COLO829 (cell line): ENCODE data around the gene MRTFB.
"Not testable (repeated sequence)": the region's sequence is repeated elsewhere in the genome, so short reads cannot be mapped to it uniquely, and the experiment has no call there.

Experiments
- DNase-seq: peaks from one replicate; pipeline ENCODE4 v3.0.0; 2012; ENCODE audit warnings: low spot score

Gene MRTFB

DNA sequence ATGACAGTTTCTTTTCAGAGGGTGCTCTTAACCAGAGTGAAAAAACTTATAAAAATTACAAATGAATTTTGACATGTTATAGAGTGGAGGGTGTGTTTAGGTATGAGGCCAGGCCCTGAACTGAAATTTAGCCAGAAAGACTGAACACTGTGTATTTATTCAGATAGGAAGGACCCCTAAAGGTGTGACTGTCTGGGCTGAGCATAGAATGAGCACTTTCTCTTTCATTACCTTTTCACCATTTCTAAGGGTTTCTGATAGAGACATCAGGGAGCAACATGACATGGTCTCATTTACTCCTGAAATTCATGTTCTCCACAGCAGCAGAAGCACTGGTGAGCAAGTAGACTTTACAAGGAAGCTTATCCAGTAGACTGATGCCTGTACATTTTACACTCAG, 32.9 kb downstream of the MRTFB start:
- no peak for DNase-seq

DNA sequence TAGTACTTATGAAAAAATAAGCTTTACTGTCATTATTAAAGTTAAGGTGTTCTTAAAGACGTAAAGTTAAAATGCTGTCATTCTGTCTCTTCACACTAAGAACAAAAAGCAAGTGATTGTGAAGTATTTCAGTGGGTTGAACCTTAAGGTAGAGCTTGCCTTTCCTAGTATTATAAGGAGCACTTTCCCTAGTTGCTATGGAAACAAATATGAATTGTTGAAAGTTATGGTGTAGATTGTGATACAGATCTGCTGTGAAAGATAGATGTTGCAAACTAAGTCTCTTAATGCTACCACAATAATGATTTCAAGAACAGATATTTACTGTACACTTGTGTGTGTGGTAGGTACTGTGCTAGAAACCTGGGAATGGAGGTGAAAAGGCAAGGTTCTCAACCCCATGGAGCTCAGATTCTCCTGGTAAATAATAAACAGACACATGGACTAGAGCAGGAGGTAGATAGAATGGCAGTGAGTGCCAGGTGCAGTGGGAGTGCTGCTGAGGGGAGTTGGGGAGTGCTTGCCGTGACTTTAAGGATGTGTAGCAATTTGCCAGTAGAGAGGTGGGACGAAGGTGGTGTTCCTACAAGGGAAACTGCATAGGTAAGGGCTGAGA, 34.7 kb downstream of the MRTFB start:
- DNase-seq: no peak

DNA sequence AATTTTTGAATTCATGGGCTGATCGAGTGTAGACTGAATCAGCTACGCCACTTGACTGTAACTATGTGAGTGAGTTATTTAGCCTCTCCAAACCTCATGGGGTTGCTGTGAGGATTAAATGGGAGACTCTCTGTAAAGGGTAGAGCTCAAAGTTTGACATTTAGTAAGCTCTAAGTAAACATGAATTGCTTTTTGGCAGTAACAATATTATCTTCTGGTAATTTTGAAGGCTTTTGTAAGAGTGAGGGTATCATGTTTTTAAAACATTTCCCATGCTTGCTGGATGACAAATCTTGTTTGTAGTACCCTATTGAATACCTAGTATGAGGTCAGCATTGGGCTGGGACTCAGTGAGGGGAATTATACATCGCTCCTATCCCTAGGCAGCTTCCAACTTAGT, 35.3 kb downstream of the MRTFB start:
- DNase-seq: no peak

DNA sequence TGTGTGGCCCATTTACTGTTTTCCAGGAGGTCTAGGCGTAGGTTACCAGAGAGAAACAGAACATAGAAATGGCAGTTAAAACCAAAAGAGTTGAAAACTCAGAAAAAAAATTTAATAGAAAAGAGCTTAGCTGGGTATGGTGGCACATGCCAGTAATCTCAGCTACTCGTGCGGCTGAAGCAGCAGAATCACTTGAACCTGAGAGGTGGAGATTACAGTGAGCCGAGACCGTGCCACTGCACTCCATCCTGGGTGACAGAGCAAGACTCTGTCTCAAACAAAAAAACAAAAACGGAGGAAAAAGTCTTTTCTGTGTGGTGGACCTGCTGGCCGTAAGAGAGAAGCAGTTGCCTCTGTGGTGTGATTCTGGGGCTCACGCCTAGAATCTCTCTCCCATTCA, 35.8 kb downstream of the MRTFB start:
- DNase-seq: no peak

DNA sequence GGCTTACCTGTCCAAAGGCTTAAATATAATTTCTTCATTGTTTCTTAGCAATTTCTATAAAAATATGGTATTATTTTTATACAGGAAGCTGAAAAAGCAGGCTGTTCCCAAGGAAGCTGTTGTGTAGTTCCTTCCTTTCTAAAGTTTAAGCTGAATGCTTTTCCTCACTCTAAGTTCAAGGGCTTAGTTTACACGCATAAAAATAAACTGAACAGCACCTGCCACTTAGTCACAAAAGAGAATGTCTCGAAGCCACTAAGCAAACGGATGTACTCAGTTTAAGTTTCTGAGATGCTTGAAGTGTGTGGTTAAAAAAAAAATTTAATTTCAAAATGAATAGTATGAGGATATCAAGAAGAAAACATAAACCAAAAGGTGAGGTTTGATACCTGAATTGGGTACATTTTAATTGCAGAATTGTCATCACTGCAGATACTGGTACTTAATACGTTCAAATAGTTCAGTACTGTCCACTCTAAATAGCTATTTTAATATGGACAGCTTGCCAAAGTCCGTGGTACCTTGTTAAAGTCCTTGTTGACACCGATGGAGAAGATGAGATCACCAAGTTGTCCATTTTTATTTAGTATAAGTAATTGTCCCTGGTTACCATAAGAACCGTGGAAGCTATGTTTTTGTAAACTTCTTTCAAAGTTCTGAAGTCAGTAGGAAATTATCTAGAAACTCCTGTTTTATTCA, 38.1 kb downstream of the MRTFB start:
- no peak for DNase-seq

DNA sequence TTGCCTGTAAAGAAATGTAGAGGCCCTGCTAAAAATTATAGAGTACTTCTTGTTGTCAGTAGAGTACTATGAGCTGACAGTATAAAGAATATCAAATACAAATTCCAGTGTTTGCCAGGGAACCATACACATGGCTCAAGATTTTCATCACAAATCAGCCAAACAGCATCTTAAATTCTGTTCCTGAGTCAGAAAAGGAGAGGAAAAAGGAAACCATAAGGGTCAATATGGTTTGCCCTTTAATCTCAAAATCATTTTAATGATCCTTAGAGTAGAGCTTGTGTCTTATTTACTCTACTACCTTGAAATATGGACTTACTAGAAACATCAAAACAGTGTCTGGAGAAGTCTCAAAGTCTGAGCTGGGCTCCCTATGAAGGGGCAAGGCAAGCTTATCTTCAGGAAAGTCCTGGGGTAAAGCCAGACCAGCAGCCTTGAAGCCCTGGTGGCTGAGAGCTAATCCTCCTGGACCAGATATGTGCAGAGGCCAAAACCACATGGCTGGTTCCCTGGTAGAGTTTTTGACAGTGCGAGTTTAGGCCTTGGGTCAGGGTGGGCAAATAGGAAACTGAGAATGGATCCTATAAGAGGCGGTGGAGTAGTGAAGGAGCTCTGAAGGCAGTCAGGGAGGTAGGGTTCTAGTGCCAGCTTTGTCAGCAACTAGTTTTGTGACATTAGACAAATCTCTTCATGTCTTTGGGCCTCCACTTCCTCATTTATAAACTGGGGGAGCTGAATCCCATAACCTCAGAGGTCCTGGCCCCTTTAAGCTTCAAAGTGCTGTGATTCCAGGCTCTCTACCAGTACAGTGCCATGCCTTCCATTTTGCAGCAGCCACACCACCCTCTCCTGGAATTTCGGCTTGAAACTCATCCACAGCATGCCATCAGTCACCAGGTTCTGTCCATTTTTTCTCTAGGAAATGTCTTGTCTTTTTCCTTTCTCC, 38.9 kb downstream of the MRTFB start:
- DNase-seq: no peak

DNA sequence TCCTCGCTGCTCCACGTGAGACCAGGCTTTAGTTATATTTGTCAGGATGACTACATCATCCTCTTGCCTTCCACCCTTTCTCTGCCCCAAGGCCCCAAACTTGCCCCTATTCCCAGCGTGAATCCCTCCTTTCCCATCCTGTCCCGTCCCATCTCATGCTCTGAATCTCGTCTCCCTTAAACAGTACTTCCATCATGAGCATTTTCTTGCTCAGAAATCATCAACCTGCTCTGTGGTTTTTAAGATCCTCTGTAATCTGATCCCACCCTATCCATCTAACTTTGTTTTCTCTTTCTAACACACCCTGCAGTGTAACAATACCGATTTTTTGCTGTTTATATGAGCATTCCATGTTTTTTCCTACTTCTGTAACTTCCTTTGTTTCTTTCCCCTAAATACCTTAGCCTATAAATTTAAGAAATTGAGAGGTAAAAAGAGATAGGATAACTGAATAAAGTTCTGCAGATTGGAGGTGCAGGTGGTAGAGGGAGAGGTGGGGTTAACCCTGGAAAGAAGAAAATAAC, 39.7 kb downstream of the MRTFB start:
- no peak for DNase-seq

DNA sequence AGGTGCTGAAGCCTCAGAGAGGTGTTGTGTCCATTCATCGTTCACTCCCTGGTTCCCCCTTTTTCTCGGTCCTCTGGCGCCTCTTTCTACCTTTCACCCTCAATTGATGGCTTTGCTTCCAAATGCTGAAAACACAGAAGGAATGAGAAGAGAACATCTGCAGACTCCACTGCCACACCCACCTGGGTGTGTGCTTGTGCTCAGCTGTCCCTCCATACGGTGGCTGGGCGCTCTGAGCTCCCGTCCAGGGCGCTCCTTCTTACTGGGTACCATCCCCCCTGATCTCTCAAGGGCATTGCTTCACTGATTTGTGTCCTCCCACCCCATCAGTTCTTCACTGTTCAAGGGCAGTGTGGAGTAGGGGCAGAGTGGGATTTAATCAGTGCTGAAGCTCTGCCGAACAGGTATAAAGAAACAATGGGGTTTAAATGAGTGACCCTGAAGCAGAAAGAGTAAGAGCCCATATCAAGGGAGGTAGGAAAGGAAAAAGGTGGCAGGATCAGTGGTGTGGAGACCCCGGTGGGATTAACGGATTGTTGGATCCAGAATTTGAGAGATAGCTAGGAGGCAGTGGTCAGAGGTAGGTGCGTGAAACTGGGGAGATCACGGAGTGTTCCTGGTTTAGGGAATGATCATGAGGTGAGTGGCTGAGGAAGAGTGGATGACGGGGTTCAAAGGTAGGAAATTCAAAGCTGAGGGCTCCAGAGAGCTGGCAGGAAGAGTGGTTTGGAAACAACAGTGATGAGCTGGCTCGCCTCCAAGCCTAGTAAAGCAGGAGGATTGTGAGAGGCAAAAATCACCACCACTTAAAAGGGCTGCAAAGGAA, 40.8 kb downstream of the MRTFB start:
- DNase-seq: no peak

DNA sequence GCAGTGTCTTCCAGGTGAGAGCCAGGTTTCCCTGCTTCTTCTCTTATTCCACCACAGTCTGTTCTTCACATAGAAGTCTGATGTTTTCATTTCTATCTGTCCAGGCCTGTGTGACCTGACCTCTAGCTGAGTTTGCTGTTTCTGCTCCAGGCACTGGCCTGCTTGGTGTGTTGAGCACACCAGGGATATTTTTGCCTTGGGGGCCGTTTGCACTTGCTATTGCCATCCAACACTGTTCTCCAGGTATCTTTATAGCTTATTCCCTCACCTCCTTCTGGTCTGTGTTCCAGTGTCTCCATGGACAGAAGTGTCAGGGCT, 41.4 kb downstream of the MRTFB start:
- DNase-seq: no peak

DNA sequence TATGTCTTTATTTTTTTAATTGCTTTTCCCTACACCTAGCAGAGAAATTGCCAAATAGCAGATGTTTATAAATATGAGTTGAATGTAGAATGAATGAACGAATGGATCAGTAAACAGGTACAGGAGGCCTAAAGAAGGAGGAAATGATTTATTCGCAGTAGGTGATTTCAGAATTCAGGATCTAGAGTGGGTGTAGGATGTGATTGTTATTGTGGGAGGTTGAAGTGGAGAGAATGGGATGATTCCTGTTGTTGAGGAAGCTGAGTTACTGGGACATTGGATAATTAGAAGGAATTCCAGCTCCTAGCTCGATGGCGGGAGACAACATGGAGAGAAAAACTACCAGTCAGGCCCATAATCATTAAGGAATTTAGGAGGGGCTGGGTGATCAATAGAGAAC, 42.2 kb downstream of the MRTFB start:
- no peak for DNase-seq

DNA sequence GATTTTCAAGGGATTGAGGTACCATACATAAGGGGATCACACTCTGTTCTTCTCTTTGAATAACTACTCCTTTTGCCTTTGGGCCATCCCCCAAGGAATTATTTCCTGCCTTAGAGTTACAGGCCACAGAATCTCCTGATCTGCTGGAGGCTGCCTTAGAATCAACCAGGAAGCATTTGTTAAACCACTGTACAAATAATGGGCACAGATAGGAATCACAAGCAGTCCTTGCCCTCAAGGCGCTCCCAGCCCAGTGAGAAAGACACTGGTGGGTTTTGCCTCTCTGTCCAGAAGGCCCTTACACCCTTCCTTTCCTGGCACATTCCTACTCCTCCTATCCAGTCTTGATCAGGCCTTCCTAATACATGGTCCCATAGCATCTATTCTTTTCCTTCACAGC, 45.9 kb downstream of the MRTFB start:
- no peak for DNase-seq

DNA sequence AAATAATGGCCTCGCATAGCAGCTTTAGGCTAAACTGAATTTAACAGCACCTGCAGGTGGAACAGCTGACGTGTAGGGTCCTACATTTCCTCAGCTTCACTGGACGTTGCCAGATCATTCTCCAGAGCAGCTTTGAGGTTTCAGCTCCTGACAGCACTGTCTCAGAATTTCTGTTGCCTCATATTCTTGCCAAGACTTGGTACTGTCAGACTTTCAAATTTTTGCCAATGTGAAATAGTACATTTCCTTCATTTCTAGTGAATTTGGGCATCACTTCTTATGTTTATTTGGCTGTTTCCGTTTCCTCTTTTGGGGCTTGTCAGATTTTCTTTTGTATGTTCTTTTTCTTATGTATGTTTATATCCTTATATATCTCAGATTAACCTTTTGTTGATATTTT, 48.7 kb downstream of the MRTFB start:
- no peak for DNase-seq

DNA sequence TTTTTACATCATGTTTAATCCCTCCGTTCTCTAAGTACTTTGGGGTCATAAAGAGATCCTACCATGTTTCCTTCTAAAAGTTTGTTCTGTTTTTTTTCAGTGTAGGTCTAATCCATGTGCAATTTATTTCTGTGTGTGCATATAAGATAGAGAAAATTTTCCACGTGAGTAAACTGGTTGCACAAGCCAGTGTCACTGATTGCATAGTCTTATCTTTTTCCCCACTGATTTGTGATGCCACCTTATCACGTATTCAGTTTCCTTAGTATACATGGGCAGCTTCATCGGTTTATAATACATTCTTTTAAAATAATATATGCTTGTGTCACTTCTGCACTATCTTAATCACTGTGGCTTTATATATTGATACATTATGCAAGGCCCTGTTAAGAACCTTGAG, 49.2 kb downstream of the MRTFB start:
- no peak for DNase-seq

DNA sequence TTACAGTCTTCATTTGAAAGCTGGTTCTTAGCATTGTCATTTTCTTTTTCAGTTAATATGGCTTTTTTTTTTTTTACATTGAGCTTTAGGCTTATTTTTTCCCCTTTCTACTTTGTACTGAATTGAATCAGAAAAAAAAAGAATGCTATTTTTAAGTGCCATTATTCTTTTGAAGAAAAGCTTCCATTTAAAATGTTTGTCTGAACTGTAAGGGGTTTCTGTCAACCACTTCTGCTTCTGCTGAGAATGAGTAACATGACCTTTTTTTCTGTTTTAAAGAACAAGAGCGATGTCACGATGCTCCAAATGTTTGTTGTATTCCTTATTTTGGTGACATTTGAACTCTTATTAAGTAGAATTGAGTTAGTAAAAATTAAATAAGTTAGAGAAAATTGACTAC, 50.0 kb downstream of the MRTFB start:
- DNase-seq: no peak

DNA sequence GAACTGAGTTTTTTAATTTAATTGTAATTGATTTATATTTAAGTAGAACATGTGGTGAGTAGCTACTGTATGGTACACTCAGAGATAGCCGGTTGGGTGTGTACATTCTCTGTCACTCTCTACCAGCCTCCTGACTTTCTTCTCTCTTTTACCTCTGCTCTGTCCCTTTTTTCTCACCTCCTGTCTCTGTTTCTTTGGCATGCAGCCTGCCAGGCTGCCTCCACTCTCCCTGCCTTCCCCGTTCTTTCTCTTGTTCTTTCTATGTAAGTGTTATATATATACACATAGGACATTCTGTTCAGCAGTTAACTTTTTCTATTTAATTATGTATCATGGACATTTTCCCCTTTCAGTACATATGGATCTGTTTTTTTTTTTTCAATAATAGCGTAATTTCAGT, 50.8 kb downstream of the MRTFB start:
- DNase-seq: no peak

DNA sequence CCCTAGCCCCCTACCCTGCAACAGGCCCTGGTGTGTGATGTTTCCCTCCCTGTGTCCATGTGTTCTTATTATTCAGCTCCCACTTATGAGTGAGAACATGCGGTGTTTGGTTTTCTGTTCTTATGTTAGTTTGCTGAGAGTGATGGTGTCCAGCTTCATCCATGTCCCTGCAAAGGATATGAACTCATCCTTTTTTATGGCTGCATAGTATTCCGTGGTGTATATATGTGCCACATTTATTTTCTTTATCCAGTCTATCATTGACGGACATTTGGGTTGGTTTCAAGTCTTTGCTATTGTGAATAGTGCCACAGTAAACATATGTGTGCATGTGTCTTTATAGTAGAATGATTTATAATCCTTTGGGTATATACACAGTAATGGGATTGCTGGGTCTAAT, 51.3 kb downstream of the MRTFB start:
- not testable (repeated sequence) for DNase-seq

DNA sequence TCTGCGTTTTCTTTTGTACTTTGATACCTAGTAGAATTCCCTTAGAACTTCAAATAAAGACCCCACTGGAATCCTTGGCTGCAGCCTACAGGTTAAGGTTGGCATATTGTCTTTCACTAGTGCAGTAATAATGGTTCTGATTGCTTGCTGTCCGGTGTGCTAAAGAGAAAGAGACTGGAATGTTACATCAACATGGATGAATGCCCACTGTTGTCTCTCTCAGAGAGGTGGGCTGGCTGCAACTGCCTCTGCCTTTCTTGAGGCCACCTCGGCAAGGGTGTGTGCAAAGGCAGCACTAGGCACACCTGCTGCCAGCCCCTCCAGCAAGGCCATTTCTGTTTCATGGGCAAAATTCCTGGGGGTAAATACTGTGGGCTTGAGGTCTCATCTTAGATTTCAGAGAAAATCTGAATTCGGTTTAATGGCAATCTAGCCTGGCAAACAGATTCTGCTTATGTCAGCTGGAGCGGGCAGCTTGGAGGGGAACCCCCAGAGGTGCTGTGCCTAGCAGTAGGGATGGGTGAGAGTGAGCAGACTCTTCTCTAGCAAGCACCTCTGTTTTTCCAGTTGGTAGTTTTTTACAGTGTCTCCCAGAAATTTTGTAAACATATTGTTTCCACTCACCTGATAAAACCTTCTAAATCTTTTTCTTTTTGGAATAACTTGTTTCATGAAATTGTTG, 54.0 kb downstream of the MRTFB start:
- DNase-seq: no peak

DNA sequence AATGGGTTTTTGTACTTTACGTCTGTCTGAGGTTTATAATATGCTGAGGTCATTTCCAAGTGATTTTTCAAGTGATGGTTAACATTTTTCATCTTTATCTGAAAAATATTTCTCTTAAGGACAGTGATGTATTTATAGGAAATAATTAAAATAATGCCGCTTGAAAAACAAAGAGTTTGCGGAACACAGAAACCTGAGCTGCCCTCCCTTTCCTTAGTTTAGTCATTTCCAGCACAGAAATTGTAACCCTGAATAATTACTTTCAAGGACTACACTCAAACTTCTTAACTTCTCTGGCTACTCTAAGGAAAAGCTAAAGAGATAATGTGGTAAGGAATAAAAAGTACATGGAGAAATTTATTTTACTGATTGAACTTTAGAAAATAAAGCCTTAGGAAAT, 54.6 kb downstream of the MRTFB start:
- DNase-seq: no peak

DNA sequence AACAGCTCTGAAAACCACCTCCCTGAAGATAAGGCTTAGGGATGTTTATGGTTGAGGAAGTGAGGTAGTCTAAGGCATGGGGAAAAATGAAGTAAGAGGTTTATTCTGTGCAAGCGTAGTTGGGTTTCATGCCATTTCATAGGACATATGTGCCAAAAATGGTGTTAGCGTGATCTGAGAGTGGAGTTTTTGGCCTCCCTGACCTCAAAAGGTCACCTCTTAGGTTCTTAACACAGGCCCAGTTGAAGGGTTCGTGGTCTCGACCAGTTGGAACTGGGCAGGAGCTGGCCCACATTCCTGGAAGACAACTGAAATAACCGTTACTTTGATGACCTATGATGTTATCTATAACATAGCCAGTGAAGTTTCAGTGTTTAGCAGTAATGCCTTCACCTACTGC, 57.0 kb downstream of the MRTFB start:
- DNase-seq: no peak

DNA sequence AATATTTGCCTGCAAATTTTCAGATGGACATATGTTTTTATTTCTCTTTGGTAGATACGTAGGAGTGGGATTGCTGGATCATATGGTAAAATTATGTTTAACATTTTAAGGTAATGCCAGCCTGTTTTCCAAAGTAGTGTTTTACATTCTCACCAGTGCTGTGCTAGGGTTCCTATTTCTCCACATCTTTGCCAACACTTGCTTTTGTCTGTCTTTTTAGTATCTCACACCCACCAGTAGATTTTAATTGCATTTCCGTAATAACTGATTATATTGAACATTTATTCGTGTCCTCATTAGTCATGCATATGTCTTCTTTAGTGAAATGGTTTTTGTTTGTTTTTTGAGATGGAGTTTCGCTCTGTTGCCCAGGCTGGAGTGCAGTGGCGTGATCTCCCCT, 58.4 kb downstream of the MRTFB start:
- no peak for DNase-seq
